NCI-H2227 treated with DMSO at 0.1 percent for 48 hours (cell line): ENCODE measurements around the gene RBM33.

Source experiments
- DNase-seq: peaks from one replicate; lab custom pipeline; 2025; lab: John Stamatoyannopoulos, UW

RBM33 gene

GRCh38 chr7:155624412-155624811 is 20.0 kb upstream of the RBM33 start:
- DNase-seq = no peak

GRCh38 chr7:155625557-155625956 is 18.9 kb upstream of the RBM33 start:
- no peak for DNase-seq

DNA sequence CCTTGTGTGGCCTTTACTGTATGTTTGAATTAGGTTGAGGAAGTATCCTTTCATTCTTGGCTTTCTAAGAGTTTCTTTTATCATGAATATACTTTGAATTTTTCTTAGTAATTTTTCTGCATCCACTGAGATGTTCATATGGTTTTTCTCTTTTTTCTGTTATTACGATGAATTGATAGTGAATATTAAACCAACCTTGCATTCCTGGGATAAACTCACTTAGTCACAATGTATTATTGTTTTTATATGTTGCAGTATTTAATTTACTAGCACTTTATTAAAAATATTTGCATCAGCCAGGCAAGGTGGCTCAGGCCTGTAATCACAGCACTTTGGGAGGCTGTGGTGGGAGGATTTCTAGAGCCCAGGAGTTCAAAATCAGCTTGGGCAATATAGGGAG is 15.3 kb upstream of the RBM33 start:
- no peak for DNase-seq

DNA sequence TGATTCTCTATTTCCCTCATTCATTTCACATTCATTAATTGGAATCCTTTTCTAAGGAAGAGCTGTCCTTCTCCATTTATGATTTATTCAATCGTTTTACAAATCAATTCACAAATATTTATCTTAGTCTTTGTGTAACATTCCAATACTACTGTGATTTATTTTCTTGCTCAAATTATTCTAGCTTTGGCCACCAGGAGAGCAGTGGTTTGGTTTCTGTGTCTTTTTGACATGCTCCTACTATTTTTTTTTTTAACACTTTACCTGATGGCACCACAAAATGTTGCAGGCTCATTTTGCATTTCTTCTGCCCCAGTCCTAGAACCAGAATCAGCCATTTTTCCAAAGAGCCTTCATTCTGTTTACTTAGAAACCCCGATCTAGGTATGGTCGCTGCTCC is 13.3 kb upstream of the RBM33 start:
- no peak for DNase-seq

DNA sequence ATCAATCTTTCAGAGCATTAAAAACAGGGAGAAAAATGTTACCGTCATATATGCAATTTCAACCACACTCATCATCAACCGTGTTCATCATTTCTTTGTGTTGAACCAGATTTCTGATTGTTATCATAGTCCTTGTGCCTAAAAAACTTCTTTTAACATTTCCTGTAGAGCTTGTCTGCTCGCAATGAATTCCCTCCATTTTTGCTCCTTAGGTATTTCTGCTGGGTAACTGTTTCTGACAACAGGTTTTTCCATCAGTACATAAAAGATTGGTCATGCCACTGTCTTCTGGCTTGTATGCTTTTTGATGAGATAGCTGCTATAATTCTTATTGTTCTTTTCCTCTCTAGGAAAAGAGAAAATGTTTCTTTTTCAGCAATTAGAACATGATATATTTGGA is 8.6 kb upstream of the RBM33 start:
- no peak for DNase-seq

DNA sequence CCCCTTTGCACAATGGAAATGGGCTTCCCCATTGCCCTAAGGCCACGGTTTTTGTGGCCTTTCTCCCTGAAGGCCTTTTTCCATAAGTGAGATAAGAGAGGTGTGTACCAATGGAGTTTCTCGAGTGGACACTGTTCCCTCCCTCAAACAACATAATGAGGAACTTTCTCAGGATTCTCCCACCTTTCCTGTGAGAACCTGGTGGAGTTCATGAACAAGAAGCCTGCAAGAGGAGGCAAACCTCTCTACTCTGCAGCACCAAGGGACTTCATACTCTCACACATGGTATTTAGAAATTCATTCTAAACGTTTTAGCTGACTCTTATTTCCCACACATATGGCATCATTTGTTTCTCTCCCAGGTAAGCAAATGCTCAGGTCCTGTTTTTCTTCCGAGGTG is 7.3 kb upstream of the RBM33 start:
- no peak for DNase-seq

DNA sequence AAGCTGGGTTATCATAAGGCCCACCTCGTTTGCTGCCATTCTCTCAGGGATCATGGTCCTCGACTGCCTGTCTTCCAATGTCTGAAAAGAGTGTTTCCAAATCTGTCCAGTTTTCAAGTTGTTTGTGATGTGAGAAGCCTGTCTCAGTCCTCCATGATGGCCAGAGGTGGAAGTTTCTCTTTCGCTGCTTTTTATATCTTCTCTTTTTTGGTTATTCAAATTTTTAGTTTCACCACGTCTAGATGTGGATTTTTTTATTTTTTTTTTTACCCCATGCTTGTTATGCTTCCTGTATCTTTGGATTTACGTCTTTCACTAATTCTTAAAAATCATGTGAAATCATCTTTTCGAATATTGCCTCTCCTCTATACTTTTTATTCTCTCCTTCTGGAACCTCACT is 6.1 kb upstream of the RBM33 start:
- no peak for DNase-seq

GRCh38 chr7:155639958-155640520 is 4.4 kb upstream of the RBM33 start:
- DNase-seq = no peak

DNA sequence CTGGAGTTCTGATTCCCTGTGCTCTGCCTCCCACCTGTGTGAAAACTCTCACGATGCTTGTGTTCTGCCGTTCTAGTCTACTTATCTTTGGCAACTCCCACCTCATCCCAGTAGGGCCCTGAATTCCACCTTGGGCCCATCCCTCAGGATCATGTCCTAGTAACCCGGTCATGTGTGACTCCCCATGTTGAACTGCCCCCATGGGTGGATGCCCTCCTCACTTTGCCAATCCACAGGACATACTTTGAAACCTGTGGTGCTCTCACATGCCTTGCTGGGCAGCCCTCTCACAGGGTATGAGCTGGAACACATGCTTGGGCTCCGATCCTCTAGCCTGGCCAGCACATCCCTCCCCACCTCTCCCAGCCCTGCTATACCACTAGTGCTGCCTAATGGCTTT is 3.8 kb upstream of the RBM33 start:
- DNase-seq = no peak

GRCh38 chr7:155643804-155644177 is 670 bp upstream of the RBM33 start:
- no peak for DNase-seq

GRCh38 chr7:155644971-155645509 is 579 bp downstream of the RBM33 start:
- peak; percentile 32 for DNase-seq

- DNase-seq = no peak
These were observed 1.2 kb downstream of the RBM33 start for GRCh38 chr7:155645662-155646061.

DNA sequence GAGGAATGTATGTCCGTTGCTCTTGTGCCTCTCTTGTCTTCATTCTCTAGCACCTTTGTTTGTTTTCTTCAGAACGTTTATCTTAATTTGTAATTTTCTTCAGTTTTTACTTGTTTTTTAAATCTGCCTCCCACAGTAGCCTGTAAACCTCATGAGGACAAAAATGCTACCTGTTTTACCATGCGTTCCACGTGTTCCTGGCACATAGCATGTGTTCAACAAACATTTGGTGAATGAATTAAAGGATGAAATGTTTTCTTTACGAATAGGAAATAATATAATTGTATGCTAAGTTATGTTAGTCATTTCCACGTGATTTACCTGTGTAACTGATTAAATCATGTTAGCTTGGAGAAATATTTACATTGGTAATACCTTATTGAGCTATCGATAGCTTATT is 2.2 kb downstream of the RBM33 start:
- no peak for DNase-seq

GRCh38 chr7:155647302-155647701 is 2.8 kb downstream of the RBM33 start:
- DNase-seq = no peak

GRCh38 chr7:155647734-155648133 is 3.3 kb downstream of the RBM33 start:
- no peak for DNase-seq

DNA sequence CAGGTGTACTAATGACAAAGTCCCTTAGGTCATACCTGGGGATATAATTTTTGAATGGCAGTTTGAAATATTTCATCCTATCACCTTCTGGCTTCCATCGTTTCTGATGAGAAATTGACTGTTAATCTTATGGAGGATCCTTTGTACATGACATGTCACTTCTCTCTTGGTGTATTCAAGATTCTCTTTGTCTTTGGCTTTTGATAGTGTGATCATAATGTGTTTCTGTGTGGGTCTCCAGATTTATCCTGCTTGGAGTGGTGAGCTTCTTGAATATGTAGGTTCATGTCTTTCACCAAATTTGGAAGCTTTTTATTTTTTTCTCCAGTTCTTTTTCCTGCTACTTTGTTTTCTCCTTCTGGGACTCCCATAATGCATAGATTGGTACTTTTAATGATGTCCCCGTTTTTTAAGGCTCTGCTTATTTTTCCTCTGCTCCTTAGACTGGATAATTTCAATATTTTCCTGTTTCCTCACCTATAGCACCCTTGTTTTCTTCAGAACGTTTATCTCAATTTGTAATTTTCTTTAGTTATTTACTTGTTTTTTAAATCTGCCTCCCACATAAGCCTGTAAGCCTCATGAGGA is 4.4 kb downstream of the RBM33 start:
- DNase-seq = no peak

DNA sequence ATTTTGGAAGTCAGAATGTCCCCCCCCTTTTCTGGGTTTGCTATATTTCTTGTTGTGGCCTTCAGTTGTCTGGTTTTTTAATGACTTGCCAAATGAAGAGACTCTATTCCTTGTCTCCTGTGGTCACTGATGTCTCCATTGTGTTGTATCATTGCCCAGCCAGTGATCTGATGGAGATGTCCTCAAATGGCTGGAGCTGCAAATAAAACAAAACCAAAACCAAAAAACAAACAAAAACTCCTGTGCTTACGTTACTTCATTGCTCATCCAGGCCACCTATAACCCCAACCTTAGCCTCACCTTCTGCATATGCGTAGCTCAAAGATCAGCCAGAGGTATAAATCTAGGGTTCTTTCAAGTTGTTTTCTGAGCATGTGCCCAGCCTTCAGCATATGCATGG is 5.1 kb downstream of the RBM33 start:
- DNase-seq = no peak

DNA sequence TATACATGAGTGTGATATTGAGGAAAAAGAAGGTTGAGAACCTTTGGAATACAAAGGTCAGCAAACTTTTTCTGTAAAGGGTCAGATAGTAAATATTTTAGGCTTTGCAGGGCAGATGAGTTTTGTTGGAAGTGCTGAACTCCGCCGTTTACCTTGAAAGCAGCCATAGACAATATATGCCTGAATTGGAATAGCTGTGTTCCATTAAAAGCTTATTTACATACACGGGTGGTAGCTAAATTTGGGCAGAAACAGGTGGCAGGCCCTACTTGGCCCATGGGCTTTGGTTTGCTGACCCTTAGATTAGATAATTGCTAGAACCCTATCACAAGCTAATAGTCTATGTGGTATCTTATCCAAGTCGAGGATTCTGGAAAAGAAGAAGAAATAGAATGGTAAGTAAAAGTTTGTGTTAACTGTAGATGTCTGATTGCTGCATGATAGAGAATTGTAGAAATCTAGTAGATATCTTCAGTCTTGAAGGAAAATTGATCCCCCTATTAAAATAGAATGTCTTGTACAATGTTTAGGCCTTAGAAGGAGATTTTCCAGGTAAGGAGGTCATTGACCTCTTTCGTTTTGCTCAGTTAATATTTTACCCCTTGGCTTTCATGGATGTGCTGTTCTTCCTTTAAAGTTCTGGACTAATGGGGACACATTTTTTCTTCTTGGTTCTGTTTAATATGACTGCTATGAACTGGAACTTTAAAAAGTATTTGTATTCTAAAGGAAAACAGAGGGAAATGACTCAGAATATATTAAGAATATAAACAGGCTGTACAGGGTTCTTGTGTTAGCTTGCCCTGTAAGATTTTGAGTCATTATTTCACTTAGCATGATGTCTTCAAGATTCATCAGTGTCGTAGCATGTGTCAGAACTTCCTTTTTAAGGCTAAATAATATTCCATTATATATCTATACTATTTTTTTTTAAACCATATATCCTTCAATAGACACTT is 8.0 kb downstream of the RBM33 start:
- no peak for DNase-seq

DNA sequence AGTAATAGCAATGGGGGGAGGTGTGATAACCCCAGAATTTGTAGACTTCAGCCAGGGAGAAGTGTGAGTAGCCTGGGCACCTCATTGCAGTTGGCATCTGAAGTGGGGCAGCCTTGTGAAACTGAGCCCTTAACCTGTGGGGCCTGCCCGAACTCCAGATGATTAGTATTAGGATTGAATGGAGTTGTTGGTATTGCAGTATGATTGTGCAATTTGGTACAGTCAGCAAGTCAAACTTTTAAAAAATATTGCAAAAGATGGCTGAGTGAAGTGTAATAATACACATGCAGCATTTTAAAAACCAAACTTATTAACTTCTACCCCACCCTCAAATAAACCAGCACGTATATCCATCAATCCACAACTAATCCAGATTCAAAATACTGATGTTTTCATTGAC is 9.3 kb downstream of the RBM33 start:
- DNase-seq = no peak

GRCh38 chr7:155656891-155657290 is 12.4 kb downstream of the RBM33 start:
- no peak for DNase-seq

DNA sequence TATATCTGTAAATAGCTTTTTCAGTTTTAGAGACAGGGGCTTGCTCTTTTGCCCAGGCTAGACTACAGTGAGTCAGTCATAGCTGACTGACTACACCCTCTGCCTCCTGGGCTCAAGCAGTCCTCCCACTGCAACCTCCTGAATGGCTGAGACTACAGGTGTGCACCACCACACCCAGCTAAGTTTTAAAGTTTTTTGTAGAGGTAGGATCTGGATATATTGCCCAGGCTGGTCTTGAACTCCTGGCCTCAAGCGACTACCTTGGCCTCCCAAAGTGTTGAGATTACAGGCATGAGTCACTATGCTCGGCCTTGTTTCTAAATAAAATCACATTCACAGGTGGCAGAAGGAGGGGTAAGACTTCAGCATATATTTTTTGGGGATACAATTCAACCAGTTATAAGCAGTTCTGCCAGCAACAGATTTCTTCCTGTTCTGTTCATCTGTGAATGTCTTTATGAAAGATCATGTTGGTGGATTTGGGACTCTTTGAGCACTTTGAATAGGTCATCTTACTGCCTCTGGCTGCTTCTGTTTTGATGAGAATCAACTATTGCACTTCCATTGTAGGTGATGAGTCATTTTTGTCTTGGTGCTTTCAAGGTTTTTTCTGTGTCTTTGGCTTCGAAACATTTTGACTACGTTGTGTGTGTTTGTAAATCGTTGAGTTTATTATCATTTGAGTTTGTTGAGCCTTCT is 15.7 kb downstream of the RBM33 start:
- no peak for DNase-seq

DNA sequence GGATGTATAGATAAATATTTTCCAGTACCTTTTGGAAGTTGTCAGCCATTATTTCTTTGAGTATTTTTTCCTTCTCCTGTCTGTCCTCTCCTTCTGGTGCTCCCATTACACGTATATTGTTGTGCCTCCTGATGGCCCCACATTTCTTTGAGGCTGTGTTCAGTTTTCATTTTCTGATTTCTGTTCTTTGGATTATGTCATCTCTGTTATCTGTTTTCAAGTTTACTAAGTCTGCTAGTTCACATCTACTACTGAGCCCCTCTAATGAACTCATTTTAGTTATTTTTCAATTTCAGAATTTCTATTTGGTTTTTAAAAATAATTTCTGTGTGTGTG is 16.3 kb downstream of the RBM33 start:
- DNase-seq = no peak
